Kidney glomerular epithelial cell (primary cell): Measurements from ENCODE around the gene ATF7IP2.
A peak's percentile ranks its signal among the peaks of the same experiment; 100 is the strongest.

Source experiments
- DNase-seq: peaks from one replicate; lab custom pipeline; 2025; lab: John Stamatoyannopoulos, UW

The ATF7IP2 gene

DNA sequence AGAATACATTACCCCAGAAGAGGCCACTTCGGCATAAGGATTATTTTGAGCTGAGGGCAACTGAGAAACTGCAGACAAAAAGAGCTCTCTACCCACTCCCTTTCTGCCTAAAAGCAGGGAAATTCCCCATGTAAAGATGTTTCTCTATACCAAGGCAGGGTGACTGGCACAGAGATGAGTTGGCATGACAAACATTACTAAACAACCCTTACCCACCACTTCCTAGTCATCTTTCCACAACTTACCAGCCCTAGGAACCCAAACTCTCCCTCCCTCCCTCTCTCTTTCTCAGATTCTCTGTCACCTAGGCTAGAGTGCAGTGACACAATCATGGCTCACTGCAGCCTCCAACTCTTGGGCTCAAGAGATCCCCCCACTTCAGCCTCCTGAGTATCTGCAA, 126.0 kb downstream of the ATF7IP2 start:
- no peak for DNase-seq

DNA sequence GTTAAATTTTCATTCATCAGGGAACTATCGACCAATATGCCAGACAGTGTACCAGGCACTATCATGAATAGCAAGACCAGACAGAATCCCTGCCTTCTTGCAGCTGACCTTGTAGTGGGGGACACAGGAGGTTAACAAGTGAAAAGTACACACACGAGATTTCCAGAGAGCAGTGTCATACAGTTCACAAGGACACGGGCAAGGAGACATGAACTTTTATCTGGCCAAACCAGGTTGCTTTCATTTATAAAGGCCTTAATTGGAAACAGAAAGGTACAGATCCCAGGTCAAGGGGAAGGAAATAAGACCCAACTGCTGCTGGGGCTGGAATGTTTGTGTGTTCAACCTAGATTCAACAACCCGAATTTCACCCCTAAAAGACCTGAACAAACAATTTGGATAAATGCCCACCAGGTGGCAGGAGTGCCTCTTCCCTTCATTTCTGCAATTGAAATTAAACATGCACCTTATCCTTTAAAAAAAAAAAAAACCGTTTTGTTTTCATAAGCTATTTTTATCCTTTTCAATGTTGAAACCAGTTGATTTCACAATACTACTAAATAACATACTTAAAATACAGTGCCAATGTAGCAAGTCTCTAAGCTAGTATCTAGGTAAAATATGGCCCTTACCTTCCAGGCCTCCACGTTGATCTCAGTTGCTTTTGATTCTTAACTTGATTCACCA, 128.7 kb downstream of the ATF7IP2 start:
- peak; percentile 47 for DNase-seq

GRCh38 chr16:10517868-10518267, 132.0 kb downstream of the ATF7IP2 start:
- DNase-seq = no peak

DNA sequence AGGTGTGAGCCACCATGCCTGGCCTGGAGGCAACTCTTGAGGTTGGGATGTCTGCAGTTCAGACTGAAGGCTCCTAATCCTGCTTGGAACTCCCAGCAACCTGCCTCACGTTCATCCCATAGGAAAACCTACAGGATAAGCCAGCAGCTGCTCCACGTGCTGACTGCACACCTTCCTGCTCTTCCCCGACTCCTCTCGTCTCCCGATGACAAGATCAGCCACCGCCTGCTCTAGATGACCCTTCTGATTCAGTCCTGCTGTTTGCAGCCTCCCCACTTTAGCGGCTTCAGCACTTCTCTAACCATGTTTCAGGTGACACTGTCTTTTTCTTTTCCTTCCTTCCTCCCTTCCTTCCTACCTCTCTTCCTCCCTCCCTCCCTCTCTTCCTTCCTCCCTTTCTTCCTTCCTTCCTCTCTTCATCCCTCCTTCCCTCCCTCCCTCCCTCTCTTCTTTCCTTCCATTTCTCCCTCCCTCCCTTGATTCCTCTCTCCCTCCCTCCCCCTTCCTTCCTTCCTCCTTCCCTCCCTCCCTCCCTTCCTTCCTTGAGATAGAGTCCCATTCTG, 132.7 kb downstream of the ATF7IP2 start:
- no peak for DNase-seq

GRCh38 chr16:10519297-10519696, 133.4 kb downstream of the ATF7IP2 start:
- no peak for DNase-seq

GRCh38 chr16:10519929-10520868, 134.3 kb downstream of the ATF7IP2 start:
- DNase-seq = no peak

DNA sequence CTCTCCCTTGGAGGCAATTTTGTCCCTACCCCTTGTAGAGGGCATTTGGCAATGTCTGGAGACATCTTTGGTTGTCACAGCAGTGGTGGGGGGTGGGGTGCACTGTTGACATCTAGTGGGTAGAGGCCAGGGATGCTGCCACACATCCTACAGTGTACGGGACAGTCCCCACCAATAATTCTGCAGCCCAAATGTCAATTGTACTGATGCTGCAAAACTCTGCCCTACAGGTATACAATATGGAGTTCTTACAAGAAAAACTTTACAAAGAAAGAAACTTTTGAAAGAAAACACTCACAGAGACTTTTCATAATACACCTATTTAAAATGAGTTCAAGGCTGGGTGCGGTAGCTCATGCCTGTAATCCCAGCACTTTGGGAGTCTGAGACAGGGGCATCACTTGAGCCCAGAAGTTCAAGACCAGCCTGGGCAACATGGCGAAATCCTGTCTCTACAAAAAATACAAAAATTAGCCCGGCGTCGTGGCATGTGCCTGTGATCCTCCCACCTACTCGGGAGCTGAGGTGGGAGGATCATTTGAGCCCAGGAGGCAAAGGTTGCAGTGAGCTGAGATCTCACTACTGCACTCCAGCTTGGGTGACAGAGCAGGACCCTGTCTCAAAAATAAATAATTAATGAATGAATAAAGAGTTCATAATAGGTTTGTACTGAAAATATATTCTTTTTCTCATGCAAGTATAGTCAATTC, 135.2 kb downstream of the ATF7IP2 start:
- no peak for DNase-seq

DNA sequence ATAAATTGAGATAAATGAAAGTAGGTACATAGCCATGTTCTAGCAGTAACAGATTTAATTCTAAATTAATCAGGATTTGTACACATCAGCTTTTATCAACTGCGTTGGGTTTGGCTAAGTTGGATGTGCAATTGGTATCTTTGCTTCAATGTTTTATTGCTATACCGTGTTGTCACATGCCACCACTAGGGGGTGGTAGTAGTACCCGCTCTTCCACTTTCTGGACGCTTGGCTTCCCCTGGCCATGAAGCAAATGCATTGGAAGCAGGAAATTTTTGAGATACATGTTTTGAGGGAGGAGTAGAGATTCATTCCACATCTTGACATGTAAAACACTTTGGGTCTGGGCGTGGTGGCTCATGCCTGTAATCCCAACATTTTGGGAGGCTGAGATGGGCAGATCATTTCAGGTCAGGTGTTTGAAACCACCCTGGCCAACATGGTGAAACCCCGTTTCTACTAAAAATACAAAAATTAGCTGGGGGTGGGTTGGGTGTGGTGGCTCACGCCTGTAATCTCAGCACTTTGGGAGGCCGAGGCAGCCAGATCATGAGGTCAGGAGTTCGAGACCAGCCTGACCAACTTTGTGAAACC, 135.9 kb downstream of the ATF7IP2 start:
- peak; percentile 91 for DNase-seq

GRCh38 chr16:10522966-10523365, 137.1 kb downstream of the ATF7IP2 start:
- DNase-seq = no peak

GRCh38 chr16:10525214-10525825, 139.5 kb downstream of the ATF7IP2 start:
- no peak for DNase-seq

DNA sequence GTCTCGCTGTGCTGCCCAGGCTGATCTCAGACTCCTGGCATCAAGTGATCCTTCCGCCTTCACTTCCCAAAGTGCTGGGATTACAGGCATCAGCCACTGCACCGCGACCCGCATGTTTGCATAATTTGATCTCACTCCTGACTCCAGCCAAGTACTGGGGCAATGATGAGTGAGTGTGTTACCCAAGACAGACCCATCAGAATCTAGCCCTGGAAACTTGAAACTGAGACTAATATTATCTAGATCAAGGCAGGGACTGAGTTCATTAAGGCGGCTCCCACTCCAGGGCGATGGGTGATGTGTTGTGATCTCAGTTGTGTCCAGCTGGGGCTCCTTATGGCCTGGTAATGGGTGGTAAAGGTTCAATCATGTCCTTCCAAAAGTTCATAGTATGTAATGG, 141.1 kb downstream of the ATF7IP2 start:
- no peak for DNase-seq

DNA sequence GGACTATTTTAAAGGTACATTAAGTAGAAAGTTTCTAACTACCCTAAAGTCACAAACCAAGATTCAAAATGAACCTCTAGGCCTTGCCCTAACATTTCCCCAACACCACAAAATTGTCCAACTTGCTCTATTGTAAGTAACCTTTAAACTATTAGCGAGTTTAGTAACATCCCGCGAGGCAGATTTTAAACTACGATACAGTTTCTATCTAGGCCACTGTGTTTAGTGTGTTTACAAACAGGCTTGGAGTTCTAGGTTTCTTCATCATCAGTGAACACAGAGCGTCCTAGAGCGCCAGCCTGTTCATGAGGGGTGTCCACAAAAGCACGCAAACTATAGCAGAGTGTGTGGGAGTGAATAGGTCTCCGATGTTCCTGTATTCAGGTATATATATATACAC, 142.8 kb downstream of the ATF7IP2 start:
- DNase-seq = no peak

- no peak for DNase-seq
Measured at GRCh38 chr16:10529895-10530669, 144.2 kb downstream of the ATF7IP2 start.

DNA sequence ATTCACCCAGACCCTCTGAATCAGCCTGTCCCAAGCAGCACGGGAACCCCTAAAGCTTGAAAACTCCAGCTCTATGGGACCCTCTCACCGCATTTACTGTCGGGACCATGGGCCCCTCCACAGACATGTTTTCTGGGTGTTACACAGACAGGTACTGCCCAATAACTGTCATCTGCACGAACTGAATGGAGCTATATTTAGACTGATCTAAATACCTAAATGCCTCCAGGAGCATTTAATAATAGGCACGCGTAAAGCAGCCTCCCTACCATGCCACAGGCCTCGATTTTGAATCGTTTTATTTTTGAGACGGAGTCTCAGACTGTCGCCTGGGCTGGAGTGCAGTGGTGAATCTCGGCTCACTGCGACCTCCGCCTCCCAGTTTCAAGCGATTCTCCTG, 144.8 kb downstream of the ATF7IP2 start:
- no peak for DNase-seq

DNA sequence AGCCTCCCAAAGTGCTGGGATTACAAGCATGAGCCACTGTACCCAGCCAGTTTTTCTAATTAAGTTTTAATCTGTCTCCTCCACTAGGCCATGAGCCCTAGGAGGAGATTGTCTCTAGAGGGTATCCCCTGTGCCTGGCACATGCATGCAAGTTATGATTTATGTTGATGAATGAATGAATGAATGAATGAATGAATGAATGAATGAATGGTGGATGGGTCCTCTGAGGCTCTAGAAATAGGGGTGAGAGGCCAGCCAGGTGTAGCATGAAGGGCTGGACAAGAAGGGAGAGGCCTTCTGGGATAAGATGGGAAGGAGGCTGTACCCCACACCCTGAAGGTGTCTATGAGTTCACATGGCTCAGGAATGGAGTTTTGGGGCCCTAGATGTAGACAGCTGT, 145.7 kb downstream of the ATF7IP2 start:
- DNase-seq = no peak
